HUES48 (cell line): ENCODE measurements around the gene MMP24.

ENCODE experiments used
- H3K27ac ChIP-seq: one replicate; pipeline ENCODE4 v1.7.0; 2013; ENCODE audit warnings: low read depth, low read length, inconsistent platforms
- H3K27me3 ChIP-seq: 2 replicates; pipeline ENCODE4 v1.6.1; 2013; ENCODE audit warnings: mild to moderate bottlenecking, low read length; ENCODE audit not compliant: control insufficient read depth, insufficient read depth
- H3K36me3 ChIP-seq: 2 replicates; pipeline ENCODE4 v1.6.1; 2013; ENCODE audit warnings: low read length; ENCODE audit not compliant: control insufficient read depth, insufficient read depth
- H3K4me1 ChIP-seq: 2 replicates; pipeline ENCODE4 v1.6.1; 2013; ENCODE audit warnings: mild to moderate bottlenecking, low read length; ENCODE audit not compliant: control insufficient read depth, insufficient read depth
- H3K4me3 ChIP-seq: 2 replicates; pipeline ENCODE4 v1.5.1; 2013; ENCODE audit warnings: mild to moderate bottlenecking, low read depth, low read length
- H3K9ac ChIP-seq: 2 replicates; pipeline ENCODE4 v1.6.1; 2013; ENCODE audit warnings: mild to moderate bottlenecking, low read depth, low read length, moderate library complexity
- H3K9me3 ChIP-seq: 2 replicates; pipeline ENCODE4 v1.6.1; 2013; ENCODE audit warnings: low read length; ENCODE audit not compliant: control insufficient read depth, insufficient read depth

MMP24 gene

GRCh38 chr20:35317416-35318210, 91.1 kb downstream of the MMP24 start:
- Histone ChIP-seq H3K27ac (no peak overlapping the region), H3K36me3 (0 out of 2 replicates have a peak, but pooled peaks cover 4% of the 10 kb centered on the region), H3K27me3 (no peaks in the 10 kb centered on the region), H3K4me1 (peaks cover 25% of the 10 kb centered on the region), H3K9ac (no peak overlapping the region), H3K4me3 (no peak overlapping the region), H3K9me3 (no peaks in the 10 kb centered on the region)

GRCh38 chr20:35318502-35319157, 92.1 kb downstream of the MMP24 start:
- H3K27ac ChIP-seq: no peak overlapping the region
- H3K4me3 ChIP-seq: no peak overlapping the region
- H3K36me3 ChIP-seq: 0 out of 2 replicates have a peak, but pooled peaks cover 4% of the 10 kb centered on the region
- no peaks in the 10 kb centered on the region for H3K9me3 ChIP-seq
- H3K4me1 ChIP-seq: peaks cover 23% of the 10 kb centered on the region
- H3K27me3 ChIP-seq: no peaks in the 10 kb centered on the region
- H3K9ac ChIP-seq: no peak overlapping the region; the same call in 1 of the 2 replicates

GRCh38 chr20:35319192-35319870, 92.8 kb downstream of the MMP24 start:
- Histone ChIP-seq H3K27me3 (no peaks in the 10 kb centered on the region), H3K4me3 (no peak overlapping the region), H3K9ac (no peak overlapping the region), H3K27ac (no peak overlapping the region), H3K9me3 (no peaks in the 10 kb centered on the region), H3K4me1 (peaks cover 23% of the 10 kb centered on the region), H3K36me3 (0 out of 2 replicates have a peak, but pooled peaks cover 4% of the 10 kb centered on the region)

GRCh38 chr20:35319871-35320197, 93.3 kb downstream of the MMP24 start:
- Histone ChIP-seq H3K27ac (no peak overlapping the region), H3K36me3 (0 out of 2 replicates have a peak, but pooled peaks cover 4% of the 10 kb centered on the region), H3K4me1 (peaks cover 22% of the 10 kb centered on the region), H3K9ac (no peak overlapping the region), H3K4me3 (no peak overlapping the region), H3K27me3 (no peaks in the 10 kb centered on the region), H3K9me3 (no peaks in the 10 kb centered on the region)

GRCh38 chr20:35320396-35321126, 94.1 kb downstream of the MMP24 start:
- Histone ChIP-seq H3K9ac (no peak overlapping the region), H3K27me3 (no peaks in the 10 kb centered on the region), H3K27ac (no peak overlapping the region), H3K9me3 (no peaks in the 10 kb centered on the region), H3K36me3 (0 out of 2 replicates have a peak, but pooled peaks cover 4% of the 10 kb centered on the region), H3K4me1 (peaks cover 17% of the 10 kb centered on the region), H3K4me3 (no peak overlapping the region)

- no peak overlapping the region for H3K4me3 ChIP-seq
- H3K27ac ChIP-seq: no peak overlapping the region
- no peak overlapping the region for H3K9ac ChIP-seq
- H3K9me3 ChIP-seq: no peaks in the 10 kb centered on the region
- H3K36me3 ChIP-seq: no peaks in the 10 kb centered on the region
- H3K4me1 ChIP-seq: peaks cover 12% of the 10 kb centered on the region
- no peaks in the 10 kb centered on the region for H3K27me3 ChIP-seq
These were observed 98.9 kb downstream of the MMP24 start for GRCh38 chr20:35325401-35325800.

- no peak overlapping the region for H3K9ac ChIP-seq
- H3K4me3 ChIP-seq: no peak overlapping the region
- H3K4me1 ChIP-seq: peaks cover 5% of the 10 kb centered on the region
- H3K27me3 ChIP-seq: no peaks in the 10 kb centered on the region
- H3K36me3 ChIP-seq: no peaks in the 10 kb centered on the region
- no peaks in the 10 kb centered on the region for H3K9me3 ChIP-seq
- H3K27ac ChIP-seq: no peak overlapping the region
These were observed 99.7 kb downstream of the MMP24 start for GRCh38 chr20:35326021-35326739.
